C1 segment of cervical spinal cord (tissue), 14 donors: Measurements from ENCODE around the gene DMD.

Source experiments
- DNase-seq, 14 donors: peaks; one replicate each; lab custom pipeline; 2025; lab: John Stamatoyannopoulos, UW

The DMD gene

DNA sequence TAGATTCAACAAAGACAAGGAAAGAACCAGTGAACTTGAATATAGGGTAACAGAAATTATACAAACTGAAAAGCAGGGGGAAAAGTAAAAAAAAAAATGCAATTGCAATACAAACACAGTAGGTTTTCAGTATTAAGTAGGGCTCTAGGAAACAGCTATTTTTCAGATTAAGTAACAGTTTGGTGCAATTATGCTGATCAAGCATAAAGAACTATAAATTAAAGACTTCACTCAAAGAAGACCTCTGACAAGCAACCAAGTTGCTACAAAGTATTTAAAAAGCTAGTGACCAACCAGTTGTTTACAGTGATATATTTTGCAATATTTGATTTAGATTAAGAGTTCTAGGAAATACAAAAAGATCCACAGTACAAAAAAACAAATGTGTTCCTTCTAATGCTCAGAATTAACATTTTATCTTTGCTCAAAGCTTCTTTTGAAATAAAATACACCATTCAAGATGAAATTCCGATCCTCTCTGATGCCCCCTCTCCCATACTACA lies 1908.7 kb downstream of the DMD start:
- no peak for DNase-seq

DNA sequence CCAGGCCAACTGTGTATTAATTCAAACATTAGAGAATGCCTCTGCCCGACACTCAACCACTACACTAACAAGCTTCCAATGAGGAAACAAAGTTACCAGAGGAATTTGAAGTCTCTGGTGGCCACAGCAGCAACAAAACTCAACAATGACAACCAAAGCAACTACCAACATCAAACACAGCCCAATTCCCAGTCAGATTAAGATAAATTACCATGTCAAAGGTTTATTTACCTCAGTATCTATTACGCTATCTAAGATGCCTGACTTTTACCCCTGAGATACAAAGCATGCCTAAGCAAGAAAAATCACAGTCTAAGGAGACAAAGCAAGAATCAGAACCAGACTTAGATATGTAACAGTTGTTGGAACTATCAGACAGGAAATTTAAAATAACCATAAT lies 1909.4 kb downstream of the DMD start:
- no peak for DNase-seq

DNA sequence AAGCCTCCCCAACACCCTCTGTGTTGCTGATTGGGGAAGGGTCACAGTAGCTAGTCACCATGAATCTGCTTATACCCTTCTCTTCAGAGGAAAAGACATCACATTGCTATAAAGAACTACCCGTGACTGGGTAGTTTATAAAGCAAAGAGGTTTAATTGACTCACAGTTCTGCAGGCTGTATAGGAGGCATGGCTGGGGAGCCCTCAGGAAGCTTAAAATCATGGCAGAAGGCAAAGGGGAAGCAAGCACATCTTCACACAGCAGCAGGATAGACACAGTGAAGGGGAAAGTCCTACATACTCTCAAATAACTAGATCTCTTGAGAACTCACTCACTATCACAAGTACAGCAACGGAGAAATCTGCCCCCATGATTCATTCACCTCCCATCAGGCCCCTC lies 1910.1 kb downstream of the DMD start:
- DNase-seq, result no peak

DNA sequence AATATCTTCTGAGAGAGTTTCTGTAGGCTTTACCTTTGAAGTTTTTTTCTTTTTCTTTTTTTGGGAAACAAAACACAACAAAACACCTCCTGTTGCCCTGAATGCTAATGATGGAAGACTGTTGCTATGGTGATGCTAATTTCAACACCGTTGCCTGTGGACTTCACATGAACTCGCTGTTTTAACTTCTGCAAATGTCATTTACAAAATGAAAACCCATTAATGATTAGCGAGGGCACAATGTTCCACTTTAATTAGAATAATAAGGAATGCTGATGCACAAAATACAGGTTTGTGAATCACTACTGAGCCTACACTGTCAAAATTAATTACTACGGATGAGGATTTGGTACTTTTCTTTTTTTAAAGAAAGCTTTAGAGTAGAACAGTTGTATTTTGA lies 1912.4 kb downstream of the DMD start:
- peak in 1 of 14 donors; percentile 20 for DNase-seq

DNA sequence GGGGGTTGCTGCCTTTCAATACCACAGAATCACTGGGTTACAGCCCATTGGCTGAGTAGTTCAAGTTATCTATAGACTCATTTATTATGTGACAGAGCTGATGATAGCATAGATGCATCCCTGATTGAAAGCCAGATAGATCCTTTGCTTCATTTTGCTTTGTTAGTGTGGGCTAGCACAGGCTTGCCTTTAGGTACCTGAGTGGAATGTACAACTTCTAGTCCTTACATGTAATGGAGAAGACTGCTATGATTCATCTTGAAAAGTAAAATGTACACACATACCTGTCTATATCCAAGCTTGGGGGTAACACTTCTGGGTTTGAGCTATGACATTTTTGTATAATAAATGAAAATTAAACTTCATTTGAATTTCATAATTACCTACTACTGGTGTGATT lies 1913.5 kb downstream of the DMD start:
- DNase-seq, result no peak

DNA sequence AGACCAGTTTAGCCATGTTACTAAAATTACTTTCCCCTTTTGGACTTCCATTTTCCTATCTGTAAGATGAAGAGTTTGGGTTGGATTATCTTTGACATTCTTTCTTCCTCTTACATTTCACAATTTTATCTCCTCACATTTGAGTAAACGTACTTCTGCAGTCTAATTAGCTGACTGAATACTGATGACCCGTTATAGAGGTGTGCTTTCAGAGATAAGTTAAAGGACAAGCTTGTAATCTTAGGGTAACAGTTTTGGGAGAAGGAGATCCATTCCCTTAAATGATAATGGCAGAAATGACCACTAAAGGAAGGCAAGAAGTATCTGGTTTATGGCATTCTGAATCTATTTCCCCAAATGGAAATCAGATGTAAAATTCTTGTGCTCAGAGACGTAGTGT lies 1916.9 kb downstream of the DMD start:
- no peak for DNase-seq

DNA sequence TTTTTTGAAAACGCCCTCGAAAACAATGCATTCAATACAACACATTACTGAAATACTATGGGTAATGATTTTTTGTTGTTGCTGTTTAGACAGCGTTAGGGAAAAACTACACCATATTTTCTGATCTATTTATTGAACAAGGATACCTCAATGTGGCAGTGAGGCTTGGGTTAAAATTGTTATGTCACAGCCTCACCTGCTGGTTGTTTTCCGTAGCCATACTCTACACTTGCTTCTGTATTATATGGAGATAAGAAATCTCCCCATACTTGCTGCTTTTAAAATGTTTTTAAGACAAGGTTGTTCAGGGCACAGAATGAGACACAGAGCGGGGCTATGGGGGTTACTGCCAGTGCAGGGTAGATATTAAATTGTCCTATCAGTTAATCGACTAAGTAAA lies 1917.9 kb downstream of the DMD start:
- DNase-seq, result no peak

DNA sequence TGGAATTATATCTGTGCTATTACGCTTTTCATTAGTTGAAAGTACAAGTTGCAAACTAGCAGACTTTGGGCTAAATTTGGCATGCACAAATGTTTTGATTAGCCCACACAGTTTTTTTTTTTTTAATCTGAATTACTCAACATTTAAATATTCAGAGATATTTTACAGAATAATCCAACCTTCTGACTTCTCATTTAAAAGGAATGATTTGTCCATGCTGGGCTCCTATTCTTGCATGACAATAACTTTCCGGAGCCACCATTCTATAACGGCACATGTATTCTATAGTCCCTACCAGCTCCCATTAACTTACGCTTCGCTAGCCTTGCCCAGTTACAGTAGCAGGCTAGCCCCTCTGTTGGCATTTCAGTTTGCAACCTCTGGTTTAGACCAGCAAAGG lies 1920.2 kb downstream of the DMD start:
- no peak for DNase-seq

DNA sequence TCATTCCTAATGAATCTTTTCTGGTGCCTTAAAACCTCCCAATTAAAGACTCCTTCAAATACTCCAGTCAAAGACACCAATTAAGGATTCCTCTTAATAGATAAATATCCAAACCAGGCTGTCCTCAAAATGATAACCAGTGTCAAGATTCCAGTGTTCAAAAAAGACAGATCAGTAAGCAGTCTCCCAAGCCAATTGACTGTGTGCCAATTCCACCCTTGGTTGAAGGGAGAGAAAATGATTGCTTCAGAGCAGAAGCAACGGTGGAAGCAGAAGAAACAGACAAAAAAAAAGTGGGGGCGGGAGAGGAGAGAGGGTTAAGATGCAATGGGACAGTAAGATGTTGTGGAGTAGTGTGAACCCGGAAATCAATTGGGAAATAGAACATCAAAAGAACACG lies 1923.5 kb downstream of the DMD start:
- no peak for DNase-seq

DNA sequence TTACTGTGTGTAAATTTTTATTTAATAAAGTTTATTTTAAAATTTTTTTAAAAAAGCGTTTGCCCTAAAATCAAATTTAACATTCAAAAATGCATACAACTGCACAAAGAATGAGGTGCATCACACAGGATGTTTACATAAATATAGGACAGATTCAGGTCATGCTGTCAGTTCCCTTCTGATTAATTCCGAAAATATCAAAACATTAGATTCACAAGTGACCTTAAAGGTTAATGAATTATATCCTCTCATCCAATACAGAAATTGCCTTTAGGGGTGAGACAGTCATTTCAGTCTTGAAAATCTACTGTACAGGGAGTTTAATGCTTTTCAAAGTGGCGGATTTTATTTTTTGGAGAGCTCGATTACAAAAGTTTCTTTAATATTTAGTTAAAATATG lies 1930.8 kb downstream of the DMD start:
- no peak for DNase-seq

DNA sequence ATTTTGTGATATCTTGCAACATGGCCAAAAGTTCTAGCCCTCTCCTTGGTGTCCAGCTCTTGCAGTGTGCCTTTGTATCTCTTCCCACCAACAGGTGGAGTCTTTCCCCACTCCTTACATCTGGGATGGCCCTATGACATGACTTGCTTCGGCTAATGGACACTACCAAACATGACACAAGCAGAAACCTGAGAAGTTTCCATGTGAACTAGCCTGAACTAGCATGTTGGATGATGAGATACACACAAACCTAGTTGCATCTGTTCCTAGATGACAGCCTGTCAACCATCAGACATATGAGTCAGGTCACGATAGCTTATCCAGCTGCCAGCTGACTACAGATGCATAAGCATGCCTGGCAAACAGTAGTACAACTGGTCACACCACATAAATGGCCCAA lies 1932.0 kb downstream of the DMD start:
- no peak for DNase-seq

DNA sequence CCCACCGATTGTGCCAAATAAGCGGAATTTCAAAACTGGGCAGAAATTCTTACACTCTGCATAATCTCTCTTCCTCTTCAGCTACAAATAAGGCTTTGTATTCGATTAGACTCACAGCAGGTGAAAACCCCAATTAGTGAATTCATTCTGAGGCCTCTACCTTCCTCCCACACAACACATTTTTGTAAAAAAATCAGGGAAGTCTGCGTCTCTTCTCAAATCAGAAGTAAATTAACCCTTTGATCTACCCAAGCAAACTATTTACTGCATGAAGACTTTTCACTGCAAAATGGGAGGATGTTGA lies 1938.9 kb downstream of the DMD start:
- DNase-seq, result no peak

DNA sequence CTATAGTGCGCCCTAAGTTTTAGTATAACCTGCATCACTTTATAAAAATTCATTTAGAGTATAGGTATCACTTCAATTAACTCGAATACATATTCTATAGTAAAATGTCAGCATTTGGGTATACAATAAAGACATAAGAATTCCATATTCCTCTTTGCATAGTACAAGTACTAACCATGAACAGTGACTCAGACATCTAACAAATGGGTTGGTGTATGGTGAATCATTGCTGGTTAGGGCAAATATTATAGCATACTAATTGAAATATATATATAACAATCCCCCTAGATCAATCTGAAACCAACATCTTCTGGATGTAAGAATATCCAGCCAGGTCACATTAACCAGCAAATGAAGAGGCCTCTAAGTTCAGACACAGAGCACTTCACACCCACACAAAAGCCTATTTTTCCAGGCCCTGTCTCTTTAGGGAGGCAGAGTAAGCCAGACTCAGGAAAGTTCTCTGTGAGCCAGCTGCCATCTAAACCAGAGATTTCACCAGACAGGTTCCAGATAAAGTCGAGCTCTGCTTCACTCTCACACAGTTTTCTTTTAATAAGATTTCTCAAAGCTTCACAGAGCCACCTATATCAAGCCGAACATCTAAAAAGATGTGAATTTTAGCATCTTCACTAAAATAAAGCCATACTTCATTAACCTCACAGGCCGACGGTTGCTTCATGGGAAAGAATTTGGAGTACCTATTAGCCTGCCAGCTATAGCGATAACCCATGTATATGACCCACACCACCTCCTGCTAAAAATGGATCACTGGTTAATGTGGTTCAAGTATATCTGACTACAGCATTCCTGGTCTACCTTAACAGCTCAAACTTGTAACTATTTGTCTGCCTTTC lies 1939.5 kb downstream of the DMD start:
- DNase-seq, result no peak

DNA sequence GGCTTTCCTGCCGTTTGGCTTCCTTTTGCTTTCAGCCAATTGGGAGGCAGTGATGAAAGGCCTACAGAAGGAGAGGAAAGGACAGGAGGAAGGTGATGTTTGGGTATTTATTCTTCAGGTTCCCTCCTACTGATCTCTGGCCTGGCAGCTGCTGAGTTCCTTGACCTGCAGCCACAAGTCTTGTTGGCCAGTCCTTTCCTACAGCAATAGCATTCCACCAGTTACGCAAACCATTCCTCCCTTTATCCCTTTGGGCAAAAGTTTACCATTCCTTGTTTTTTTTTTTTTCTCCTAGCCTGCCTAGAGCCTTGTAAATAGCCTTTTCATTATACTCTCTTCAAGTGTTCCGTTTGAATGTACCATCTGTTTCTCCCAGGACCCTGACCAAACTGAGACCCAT lies 1941.4 kb downstream of the DMD start:
- no peak for DNase-seq

DNA sequence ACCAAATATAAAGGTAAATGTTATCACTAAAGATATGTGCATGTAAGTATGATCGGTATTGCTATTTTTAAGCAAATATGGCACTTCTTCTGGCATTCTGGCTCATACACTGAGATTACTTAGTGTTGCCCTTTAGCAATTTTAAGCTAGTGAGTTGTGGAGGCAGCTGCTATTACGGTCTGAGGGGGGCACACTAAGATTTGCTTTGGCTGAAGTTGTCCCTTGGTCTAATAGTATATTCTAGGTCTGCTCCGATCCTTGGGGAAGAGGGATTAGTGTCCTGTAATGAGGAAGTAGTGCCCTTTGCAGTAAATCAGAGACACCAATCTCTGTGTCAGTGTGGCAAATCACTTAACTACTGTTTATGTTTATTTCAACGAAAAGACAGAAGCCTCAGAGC lies 1943.0 kb downstream of the DMD start:
- no peak for DNase-seq

DNA sequence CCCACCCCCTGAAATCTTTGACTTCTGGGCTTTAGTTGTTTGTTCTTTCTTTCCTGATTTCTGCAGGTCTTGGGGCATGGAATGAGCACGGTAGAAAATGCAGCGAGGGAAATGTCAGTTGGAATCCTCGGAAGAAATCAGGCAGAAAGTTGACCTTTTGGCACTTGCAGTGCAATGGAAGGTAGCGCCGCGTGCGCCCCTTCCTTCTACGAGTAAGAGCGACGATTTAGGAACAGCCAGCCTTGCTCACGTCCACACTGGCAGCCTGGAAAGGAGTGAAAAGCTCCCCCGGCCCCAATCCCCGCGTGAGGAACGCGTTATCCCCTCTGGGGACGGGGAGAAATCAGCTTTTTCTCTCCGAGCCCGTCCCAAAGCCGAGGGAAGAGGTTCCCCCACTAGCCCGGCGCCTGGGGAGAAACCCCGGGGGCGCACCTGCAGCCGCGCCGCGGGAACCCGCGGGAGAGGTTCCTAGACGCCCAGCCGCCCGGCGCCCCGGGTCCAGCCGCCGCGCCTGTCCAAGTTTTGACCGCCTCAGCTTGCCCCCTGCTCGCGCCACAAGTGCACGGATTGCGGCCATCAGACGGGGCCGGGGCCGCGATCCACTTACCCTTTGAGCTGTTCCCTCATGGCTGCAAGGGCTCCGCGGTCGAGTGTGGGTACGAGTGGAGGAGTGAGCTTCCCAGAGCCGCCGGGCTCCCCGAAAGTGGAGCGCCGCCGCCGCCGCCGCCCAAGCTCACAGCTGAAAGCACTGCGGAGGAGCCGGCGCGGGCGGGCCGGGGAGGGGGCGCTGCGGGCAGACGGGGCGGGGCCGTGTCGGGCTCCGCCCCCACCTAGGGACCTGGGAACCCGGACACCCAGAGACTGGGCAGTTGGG lies 1944.9 kb downstream of the DMD start:
- peak in 7 of 14 donors; percentile 4 to 30 (median 16) for DNase-seq

DNA sequence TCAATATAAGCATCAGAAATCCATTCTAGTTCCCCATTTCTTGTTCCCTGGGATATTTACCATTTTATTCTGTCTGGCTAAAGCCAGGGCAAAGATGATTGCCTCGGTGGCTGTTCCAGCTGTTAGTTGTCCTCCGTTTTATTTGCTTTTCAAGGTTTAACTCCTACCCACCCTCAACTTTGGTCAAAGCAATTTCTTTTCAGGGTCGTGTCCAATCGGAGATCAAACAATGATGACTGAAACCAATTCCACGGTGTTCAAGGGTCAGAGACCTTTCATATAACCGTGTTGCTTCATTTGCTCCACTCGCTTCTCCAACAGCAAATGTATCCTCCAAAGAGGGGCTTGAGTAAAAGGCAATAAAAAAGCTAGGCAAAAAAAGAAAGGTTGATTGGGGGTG lies 1946.0 kb downstream of the DMD start:
- DNase-seq, result no peak

DNA sequence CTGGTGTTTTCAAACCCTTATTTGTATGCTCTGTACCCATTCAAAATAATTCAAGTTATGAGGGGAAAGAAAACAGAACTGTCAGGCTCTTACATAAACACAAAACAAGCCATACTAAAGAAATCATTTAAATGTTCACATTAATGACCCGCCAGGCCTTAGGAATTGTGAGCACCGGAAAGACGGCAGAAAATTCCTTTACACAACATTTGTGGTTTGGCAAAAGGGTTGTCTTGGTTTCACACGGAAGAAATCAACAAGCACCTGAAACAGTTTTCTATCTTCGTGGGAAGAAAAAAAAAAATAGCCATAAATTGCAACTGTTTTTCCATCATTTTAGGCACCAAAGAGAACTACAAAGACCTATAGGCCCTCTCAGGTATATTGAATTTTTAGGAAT lies 1951.0 kb downstream of the DMD start:
- DNase-seq, result no peak

DNA sequence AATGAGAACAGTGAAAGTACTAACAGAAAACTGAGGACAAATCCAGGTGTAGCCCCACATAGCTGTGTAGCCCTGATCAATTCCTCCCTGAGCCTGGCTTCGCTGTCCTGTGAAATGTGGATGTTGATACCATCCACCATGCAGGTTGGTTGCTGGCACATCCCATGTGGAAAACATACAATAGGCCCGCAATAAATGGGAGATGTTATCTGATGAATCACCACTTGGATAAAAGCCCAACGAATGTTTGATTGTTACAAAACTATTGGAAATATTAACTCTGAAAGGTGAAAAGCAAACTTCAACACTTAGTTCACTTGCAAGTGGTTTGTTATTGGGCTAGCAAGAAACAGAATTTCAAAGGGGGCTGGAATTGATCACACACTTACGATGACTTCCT lies 1953.2 kb downstream of the DMD start:
- no peak for DNase-seq

DNA sequence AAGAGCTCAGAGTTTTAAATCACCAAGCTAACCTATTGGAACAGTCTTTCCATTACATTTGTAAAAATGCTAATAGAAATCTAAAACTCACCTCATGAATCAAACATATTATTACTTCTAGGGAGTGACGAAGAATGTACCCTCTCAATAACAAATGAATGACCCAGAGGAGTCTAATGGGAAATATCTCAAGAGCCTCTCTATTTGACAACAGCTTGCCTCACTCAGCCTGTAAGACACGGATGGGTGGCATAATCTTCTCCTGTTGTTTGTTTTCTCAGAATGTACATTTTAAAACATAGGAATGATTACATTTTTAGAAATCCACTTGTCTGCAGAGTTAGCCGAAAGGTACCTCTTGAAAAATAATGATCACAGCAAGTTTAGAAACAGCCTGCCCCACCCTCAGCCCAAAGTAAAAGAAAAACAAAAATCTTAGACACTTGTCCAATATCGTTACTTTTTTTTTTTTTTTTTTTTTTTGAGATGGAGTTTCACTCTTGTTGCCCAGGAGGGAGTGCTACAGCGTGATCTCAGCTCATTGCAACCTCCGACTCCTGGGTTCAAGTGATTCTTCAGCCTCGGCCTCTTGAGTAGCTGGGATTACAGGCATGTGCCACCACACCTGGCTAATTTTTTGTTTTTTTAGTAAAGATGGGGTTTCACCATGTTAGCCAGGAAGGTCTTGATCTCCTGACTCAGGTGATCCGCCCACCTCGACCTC lies 1955.9 kb downstream of the DMD start:
- no peak for DNase-seq

DNA sequence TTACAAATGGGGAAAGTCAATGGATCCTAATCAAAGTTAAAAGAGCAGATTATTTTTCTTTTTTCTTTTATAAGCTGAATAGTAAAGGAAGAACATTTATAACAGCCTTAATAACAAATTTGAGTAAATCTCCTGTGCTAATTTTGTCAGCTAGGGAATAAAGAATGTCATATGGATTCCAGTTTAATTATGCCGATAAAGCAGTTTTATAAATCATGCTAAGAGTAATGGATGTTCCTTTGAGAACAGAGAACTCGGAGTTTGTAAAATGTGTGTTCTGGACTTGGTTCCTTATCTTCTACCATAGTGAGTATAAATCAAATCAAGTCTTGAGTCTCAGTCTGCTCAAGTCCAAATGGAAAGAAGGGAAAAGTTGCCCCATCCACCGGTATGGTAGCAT lies 1959.2 kb downstream of the DMD start:
- DNase-seq, result no peak

DNA sequence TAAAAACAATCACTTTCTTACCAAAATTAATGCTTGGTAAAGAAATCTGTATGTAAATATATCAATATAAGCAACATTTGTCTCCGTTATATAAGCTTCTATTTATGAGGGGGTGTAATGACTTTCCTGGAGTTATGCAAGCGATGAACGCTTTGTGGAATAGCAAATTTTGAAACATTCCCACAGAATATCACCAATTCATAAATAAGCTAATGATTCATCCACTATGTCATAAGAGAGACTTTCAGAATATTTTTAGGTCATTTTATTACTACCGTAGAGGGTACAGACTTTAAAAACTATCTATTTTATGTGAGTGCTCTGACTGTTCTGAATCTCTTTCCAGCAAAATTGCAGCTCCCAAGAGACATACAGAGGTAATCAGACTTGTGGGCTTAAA lies 1960.0 kb downstream of the DMD start:
- DNase-seq, result no peak
